Mesothelial cell of epicardium (in vitro differentiated cells): ENCODE measurements around the gene NEBL. TPM values are rescaled to one million over a fixed set of nuclear protein-coding genes. Genes with fewer than 3 reads are reported as not detected.

Source experiments
- DNase-seq, 2 experiments: peaks; one replicate each; pipeline ENCODE4 v3.0.0; 2021; ENCODE audit warnings: low spot score in 2 of 2; ENCODE audit not compliant: unreplicated experiment in 2 of 2
- H3K27ac Mint-ChIP-seq: 2 replicates; pipeline ENCODE4 v1.8.0; 2021; ENCODE audit warnings: mixed read lengths
- H3K27me3 Mint-ChIP-seq: 2 replicates; pipeline ENCODE4 v1.8.0; 2021; ENCODE audit warnings: low read depth, mixed read lengths
- H3K36me3 Mint-ChIP-seq: 2 replicates; pipeline ENCODE4 v1.8.0; 2021; ENCODE audit warnings: mixed read lengths
- H3K4me1 Mint-ChIP-seq: 2 replicates; pipeline ENCODE4 v1.8.0; 2021; ENCODE audit warnings: mixed read lengths
- H3K4me3 Mint-ChIP-seq: 2 replicates; pipeline ENCODE4 v1.8.0; 2021; ENCODE audit warnings: mild to moderate bottlenecking, moderate library complexity, mixed read lengths
- H3K9me3 Mint-ChIP-seq: 2 replicates; pipeline ENCODE4 v1.8.0; 2021; ENCODE audit warnings: mixed read lengths
- total RNA-seq: library from RNA; stranded (reverse); gene quantifications from 3 replicates; pipeline ENCODE4 v1.2.1, GENCODE V29; 2021
- TF ChIP-seq, protein P1 (sequence below): fragments of 200-600 bp; sonication (generic); IDR thresholded peaks from one replicate; pipeline ENCODE4 v1.5.0; 2021; ENCODE audit warnings: antibody characterized with exemption; ENCODE audit not compliant: unreplicated experiment

The NEBL gene
- total RNA-seq, 1 donor from 2014 or later, result 13.0 TPM

- peaks cover 23% of the 10 kb centered on the region for H3K9me3 Mint-ChIP-seq
- H3K27me3 Mint-ChIP-seq, result no peaks in the 10 kb centered on the region
- TF ChIP-seq, protein P1, sequence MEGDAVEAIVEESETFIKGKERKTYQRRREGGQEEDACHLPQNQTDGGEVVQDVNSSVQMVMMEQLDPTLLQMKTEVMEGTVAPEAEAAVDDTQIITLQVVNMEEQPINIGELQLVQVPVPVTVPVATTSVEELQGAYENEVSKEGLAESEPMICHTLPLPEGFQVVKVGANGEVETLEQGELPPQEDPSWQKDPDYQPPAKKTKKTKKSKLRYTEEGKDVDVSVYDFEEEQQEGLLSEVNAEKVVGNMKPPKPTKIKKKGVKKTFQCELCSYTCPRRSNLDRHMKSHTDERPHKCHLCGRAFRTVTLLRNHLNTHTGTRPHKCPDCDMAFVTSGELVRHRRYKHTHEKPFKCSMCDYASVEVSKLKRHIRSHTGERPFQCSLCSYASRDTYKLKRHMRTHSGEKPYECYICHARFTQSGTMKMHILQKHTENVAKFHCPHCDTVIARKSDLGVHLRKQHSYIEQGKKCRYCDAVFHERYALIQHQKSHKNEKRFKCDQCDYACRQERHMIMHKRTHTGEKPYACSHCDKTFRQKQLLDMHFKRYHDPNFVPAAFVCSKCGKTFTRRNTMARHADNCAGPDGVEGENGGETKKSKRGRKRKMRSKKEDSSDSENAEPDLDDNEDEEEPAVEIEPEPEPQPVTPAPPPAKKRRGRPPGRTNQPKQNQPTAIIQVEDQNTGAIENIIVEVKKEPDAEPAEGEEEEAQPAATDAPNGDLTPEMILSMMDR, result no peak
- H3K4me1 Mint-ChIP-seq, result peaks cover 22% of the 10 kb centered on the region
- H3K4me3 Mint-ChIP-seq, result no peak overlapping the region
- no peak for DNase-seq
- H3K36me3 Mint-ChIP-seq, result peaks cover 14% of the 10 kb centered on the region
- H3K27ac Mint-ChIP-seq, result no peak overlapping the region
Observed at GRCh38 chr10:20745556-20746375, 151.3 kb downstream of the NEBL start.

GRCh38 chr10:20744821-20745220 is 152.3 kb downstream of the NEBL start:
- Mint-ChIP-seq H3K9me3 (peaks cover 14% of the 10 kb centered on the region), H3K4me1 (peaks cover 22% of the 10 kb centered on the region)
- TF ChIP-seq, protein P1, result no peak

GRCh38 chr10:20743942-20744341 is 153.2 kb downstream of the NEBL start:
- Mint-ChIP-seq H3K9me3 (peaks cover 5% of the 10 kb centered on the region), H3K36me3 (peaks cover 3% of the 10 kb centered on the region), H3K27me3 (no peaks in the 10 kb centered on the region), H3K27ac (no peak overlapping the region), H3K4me3 (no peak overlapping the region), H3K4me1 (peaks cover 22% of the 10 kb centered on the region)
- TF ChIP-seq, protein P1, result no peak
- DNase-seq, result no peak

More at GRCh38 chr10:20744821-20745220, 152.3 kb downstream of the NEBL start:
- no peak overlapping the region for H3K4me3 Mint-ChIP-seq
- no peak for DNase-seq
- no peak overlapping the region for H3K27ac Mint-ChIP-seq
- H3K36me3 Mint-ChIP-seq, result peaks cover 5% of the 10 kb centered on the region
- no peaks in the 10 kb centered on the region for H3K27me3 Mint-ChIP-seq

DNA sequence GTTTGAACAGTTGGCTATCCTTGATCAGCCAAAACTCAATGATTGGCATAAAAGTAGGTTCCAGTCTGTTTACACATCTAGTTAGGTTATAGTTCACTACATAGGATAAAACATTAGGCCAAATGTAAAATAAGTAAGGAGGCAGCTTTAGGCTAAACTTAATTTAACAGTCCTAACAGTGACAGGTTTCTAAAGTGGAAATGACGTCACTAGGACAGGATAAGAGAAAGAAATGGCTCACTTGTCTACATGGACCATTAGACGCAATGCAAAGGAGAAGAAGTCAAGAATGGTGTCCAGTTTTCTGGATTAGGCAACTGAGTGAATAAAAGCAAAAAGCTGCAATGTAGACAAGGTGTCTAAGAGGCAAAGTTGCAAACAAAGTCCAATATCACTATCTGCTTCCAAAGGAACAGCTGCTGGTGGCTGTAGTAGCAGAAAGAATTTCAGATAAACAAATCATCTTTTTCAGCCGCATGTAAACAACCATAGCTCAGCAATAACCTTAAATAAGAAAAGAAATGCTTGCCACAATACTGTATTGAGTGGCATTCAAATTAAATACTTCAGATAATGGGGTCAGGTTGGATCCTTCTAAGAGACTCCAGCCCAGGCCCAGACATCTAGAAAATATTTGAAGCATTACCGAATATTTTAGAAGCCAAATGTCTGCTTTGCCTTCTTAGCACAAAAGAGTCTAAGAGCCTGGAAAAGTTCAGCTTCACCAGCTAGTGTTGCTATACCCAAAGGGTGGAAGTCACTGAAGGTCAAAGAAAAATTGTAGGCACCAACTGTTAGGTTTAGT is 154.2 kb downstream of the NEBL start:
- Mint-ChIP-seq H3K27me3 (no peaks in the 10 kb centered on the region), H3K4me3 (no peak overlapping the region), H3K4me1 (peaks cover 22% of the 10 kb centered on the region), H3K9me3 (no peaks in the 10 kb centered on the region), H3K27ac (no peak overlapping the region), H3K36me3 (no peaks in the 10 kb centered on the region)
- no peak for DNase-seq
- TF ChIP-seq, protein P1, result no peak

- Mint-ChIP-seq H3K27ac (no peak overlapping the region), H3K4me3 (no peak overlapping the region), H3K4me1 (peaks cover 22% of the 10 kb centered on the region), H3K27me3 (no peaks in the 10 kb centered on the region), H3K36me3 (no peaks in the 10 kb centered on the region), H3K9me3 (no peaks in the 10 kb centered on the region)
- no peak for DNase-seq
- TF ChIP-seq, protein P1, result no peak
Observed at GRCh38 chr10:20740120-20740519, 157.0 kb downstream of the NEBL start.
